Lung (tissue), 12 donors: ENCODE data around the gene CDH23. TPM values are rescaled to one million over a fixed set of nuclear protein-coding genes. Genes with fewer than 3 reads are reported as not detected.

Experiments used
- ATAC-seq: fragments of 200-7000 bp; cut with Tn5 transposase; one replicate; pipeline ENCODE4 v1.9.1; 2020; ENCODE audit warnings: moderate number of reproducible peaks; ENCODE audit not compliant: insufficient read depth, low FRiP score
- DNase-seq, 3 donors: peaks; one replicate each; pipeline ENCODE4 v3.0.0-alpha.2; 2013 to 2017
- H3K27ac ChIP-seq, 2 donors: one replicate each; pipeline ENCODE4 v1.5.1; 2013; ENCODE audit warnings: mild to moderate bottlenecking in 2 of 2, moderate library complexity in 2 of 2, control low read depth in 1 of 2, inconsistent platforms in 1 of 2, low read depth in 1 of 2, low read length in 1 of 2
- H3K27me3 ChIP-seq, 3 donors: one replicate each; pipeline ENCODE4 v1.5.1; 2013; ENCODE audit warnings: low read length in 2 of 3; ENCODE audit not compliant: control insufficient read depth in 3 of 3, insufficient read depth in 3 of 3
- H3K36me3 ChIP-seq, 4 donors: one replicate each; pipeline ENCODE4 v1.5.1; 2013; ENCODE audit warnings: low read length in 4 of 4, mild to moderate bottlenecking in 1 of 4, moderate library complexity in 1 of 4; ENCODE audit not compliant: control insufficient read depth in 4 of 4, insufficient read depth in 4 of 4
- H3K4me1 ChIP-seq, 5 donors: one replicate each; pipeline ENCODE4 v1.5.1; 2013; ENCODE audit warnings: low read length in 5 of 5, mild to moderate bottlenecking in 2 of 5, moderate library complexity in 1 of 5; ENCODE audit not compliant: control insufficient read depth in 5 of 5, insufficient read depth in 5 of 5
- H3K4me3 ChIP-seq: one replicate; pipeline ENCODE4 v1.5.1; 2013; ENCODE audit warnings: mild to moderate bottlenecking, control low read depth, moderate library complexity
- H3K9ac ChIP-seq, 2 donors: one replicate each; pipeline ENCODE4 v1.5.1; 2013; ENCODE audit warnings: low read length in 2 of 2, control low read depth in 1 of 2; ENCODE audit not compliant: insufficient read depth in 1 of 2
- H3K9me3 ChIP-seq, 4 donors: one replicate each; pipeline ENCODE4 v1.5.1; 2013; ENCODE audit warnings: low read length in 3 of 4, mild to moderate bottlenecking in 1 of 4, moderate library complexity in 1 of 4; ENCODE audit not compliant: control insufficient read depth in 4 of 4, insufficient read depth in 3 of 4
- CTCF ChIP-seq: IDR thresholded peaks from 2 replicates; pipeline ENCODE4 v1.5.1; 2012; ENCODE audit warnings: mild to moderate bottlenecking; ENCODE audit errors: control extremely low read depth, extremely low read depth
- WGBS, 2 donors: extraction: QIAGEN DNeasy Blood & Tissue Kit; methylation state at CpG; one replicate each; pipeline ENCODE4 v1.1.7; 2013; 5-methylcytosine and 5-hydroxymethylcytosine counted together
- polyA plus RNA-seq, 2 donors: library from polyadenylated mRNA; stranded (reverse); fragments of 200-250 nt; gene quantifications; one replicate each; pipeline ENCODE4 v1.2.1, GENCODE V29; 2013
- total RNA-seq, 2 donors: library from RNA; depleted of rRNA in 1 of 2; stranded (reverse); fragments of >200 nt in 1 of 2; gene quantifications; one replicate each; pipeline ENCODE4 v1.2.1, GENCODE V29; 2014 to 2021
- donor health status: control.
- donor health status: control.
- donor health status: Bipolar disorder and iron deficiency.
- donor health status: healthy.
- donor health status: DM: yes; HTN: yes; CAD: no.

Gene CDH23
- total and polyA plus RNA-seq, 4 donors: 4.5 to 29.5 (median 6.0) TPM

- no peak for DNase-seq
- no peak overlapping the region for H3K4me3 ChIP-seq
- no peaks in the 10 kb centered on the region for H3K36me3 ChIP-seq
- ATAC-seq: no peak
- H3K4me1 ChIP-seq: peaks cover 0 to 13% (median 0%) of the 10 kb centered on the region in 5 donors
- H3K9me3 ChIP-seq: no peaks in the 10 kb centered on the region
- 94 to 96% methylated on average over 7 of the region's 7 CpGs for WGBS, 2 donors
- H3K27ac ChIP-seq: no peak overlapping the region
- H3K27me3 ChIP-seq: no peaks in the 10 kb centered on the region
- TF ChIP-seq CTCF: no peak
- no peak overlapping the region for H3K9ac ChIP-seq
These were observed 244.7 kb downstream of the CDH23 start for GRCh38 chr10:71641449-71641848.

GRCh38 chr10:71641986-71642385, 245.3 kb downstream of the CDH23 start:
- DNase-seq (no peak), ATAC-seq (no peak)
- Histone ChIP-seq H3K27me3 (no peaks in the 10 kb centered on the region), H3K4me1 (peaks cover 0 to 13% (median 0%) of the 10 kb centered on the region in 5 donors), H3K27ac (no peak overlapping the region), H3K36me3 (no peaks in the 10 kb centered on the region), H3K9me3 (no peaks in the 10 kb centered on the region), H3K4me3 (no peak overlapping the region), H3K9ac (no peak overlapping the region)
- no peak for TF ChIP-seq CTCF
- 89% methylated on average over 5 of the region's 5 CpGs for WGBS, 2 donors

- Histone ChIP-seq H3K9me3 (no peaks in the 10 kb centered on the region), H3K27me3 (no peaks in the 10 kb centered on the region), H3K36me3 (no peaks in the 10 kb centered on the region), H3K4me3 (no peak overlapping the region), H3K27ac (no peak overlapping the region), H3K9ac (no peak overlapping the region), H3K4me1 (peaks cover 0 to 17% (median 0%) of the 10 kb centered on the region in 5 donors)
- no peak for TF ChIP-seq CTCF
- ATAC-seq (no peak), DNase-seq (no peak)
- WGBS, 2 donors: 87 to 88% methylated on average over 6 of the region's 6 CpGs
These were observed 247.2 kb downstream of the CDH23 start for GRCh38 chr10:71643904-71644303.
